Osteoblast (primary cell): ENCODE data around the gene ZRANB3. TPM values are rescaled to one million over a fixed set of nuclear protein-coding genes. Genes with fewer than 3 reads are reported as not detected.

Experiments
- DNase-seq: peaks from one replicate; pipeline ENCODE4 v3.0.0; 2011; ENCODE audit warnings: low spot score, mixed read lengths; ENCODE audit not compliant: insufficient read length; ENCODE audit errors: missing footprints
- H2AFZ ChIP-seq: 2 replicates; pipeline ENCODE4 v1.6.0; 2011; ENCODE audit warnings: mild to moderate bottlenecking, low read length
- H3K27ac ChIP-seq: 2 replicates; pipeline ENCODE4 v1.5.1; 2011; ENCODE audit warnings: mild to moderate bottlenecking, low read depth, low read length, moderate library complexity
- H3K27me3 ChIP-seq: 2 replicates; pipeline ENCODE4 v1.6.0; 2012; ENCODE audit warnings: mild to moderate bottlenecking, control low read depth, inconsistent platforms, low read length, moderate library complexity; ENCODE audit not compliant: insufficient read depth
- H3K36me3 ChIP-seq: 2 replicates; pipeline ENCODE4 v1.5.1; 2011; ENCODE audit warnings: mild to moderate bottlenecking, low read length, control low read depth, moderate library complexity; ENCODE audit not compliant: insufficient read depth
- H3K4me1 ChIP-seq: 2 replicates; pipeline ENCODE4 v1.5.1; 2011; ENCODE audit warnings: mild to moderate bottlenecking, low read length, control low read depth, moderate library complexity; ENCODE audit not compliant: insufficient read depth
- H3K4me2 ChIP-seq: 2 replicates; pipeline ENCODE4 v1.6.0; 2011; ENCODE audit warnings: mild to moderate bottlenecking, low read length; ENCODE audit not compliant: insufficient read depth
- H3K4me3 ChIP-seq: fragments of 200-600 bp; sonication (generic); 3 replicates; pipeline ENCODE4 v1.5.1; 2012; ENCODE audit warnings: mild to moderate bottlenecking, low read length, inconsistent platforms; ENCODE audit not compliant: insufficient read depth
- H3K79me2 ChIP-seq: 2 replicates; pipeline ENCODE4 v1.6.0; 2012; ENCODE audit warnings: mild to moderate bottlenecking, low read length, control low read depth, inconsistent platforms; ENCODE audit not compliant: insufficient read depth
- H3K9me3 ChIP-seq: 2 replicates; pipeline ENCODE4 v1.5.1; 2011; ENCODE audit warnings: low read depth, low read length, control low read depth
- H4K20me1 ChIP-seq: 2 replicates; pipeline ENCODE4 v1.6.0; 2012; ENCODE audit warnings: mild to moderate bottlenecking, low read length, control low read depth; ENCODE audit not compliant: insufficient read depth
- total RNA-seq: library from RNA; depleted of rRNA; stranded (reverse); fragments of >200 nt; gene quantifications from 2 replicates; pipeline ENCODE4 v1.2.3, GENCODE V29; 2012
- TF ChIP-seq, protein P1 (sequence below): IDR thresholded peaks from 2 replicates; pipeline ENCODE4 v1.5.1; 2011; ENCODE audit warnings: mild to moderate bottlenecking, low read depth, low read length, moderate library complexity; ENCODE audit errors: extremely low read depth

Gene ZRANB3
- total RNA-seq, 1 donor, result 9.0 TPM

DNA sequence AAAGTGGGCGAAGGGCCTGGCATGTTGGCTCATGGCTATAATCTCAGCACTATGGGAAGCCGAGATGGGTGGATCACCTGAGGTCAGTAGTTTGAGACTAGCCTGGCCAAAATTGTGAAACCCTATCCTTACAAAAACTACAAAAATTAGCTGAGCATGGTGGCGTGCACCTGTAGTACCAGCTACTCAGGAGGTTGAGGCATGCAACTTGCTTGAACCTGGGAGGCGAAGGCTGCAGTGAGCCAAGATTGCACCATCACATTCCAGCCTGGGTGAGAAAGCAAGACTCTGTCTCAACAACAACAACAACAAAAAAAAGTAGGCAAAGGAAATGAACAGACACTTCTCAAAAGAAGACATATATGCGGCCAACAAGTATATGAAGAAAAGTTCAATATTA is 282.4 kb downstream of the ZRANB3 start:
- Histone ChIP-seq H3K4me3 (no peak overlapping the region), H3K4me1 (no peaks in the 10 kb centered on the region), H3K9me3 (peaks cover 2% of the 10 kb centered on the region), H4K20me1 (no peaks in the 10 kb centered on the region), H3K79me2 (no peaks in the 10 kb centered on the region), H3K36me3 (no peaks in the 10 kb centered on the region), H3K4me2 (no peak overlapping the region), H3K27ac (no peak overlapping the region), H3K27me3 (no peaks in the 10 kb centered on the region), H2AFZ (no peak overlapping the region)
- TF ChIP-seq, protein P1, sequence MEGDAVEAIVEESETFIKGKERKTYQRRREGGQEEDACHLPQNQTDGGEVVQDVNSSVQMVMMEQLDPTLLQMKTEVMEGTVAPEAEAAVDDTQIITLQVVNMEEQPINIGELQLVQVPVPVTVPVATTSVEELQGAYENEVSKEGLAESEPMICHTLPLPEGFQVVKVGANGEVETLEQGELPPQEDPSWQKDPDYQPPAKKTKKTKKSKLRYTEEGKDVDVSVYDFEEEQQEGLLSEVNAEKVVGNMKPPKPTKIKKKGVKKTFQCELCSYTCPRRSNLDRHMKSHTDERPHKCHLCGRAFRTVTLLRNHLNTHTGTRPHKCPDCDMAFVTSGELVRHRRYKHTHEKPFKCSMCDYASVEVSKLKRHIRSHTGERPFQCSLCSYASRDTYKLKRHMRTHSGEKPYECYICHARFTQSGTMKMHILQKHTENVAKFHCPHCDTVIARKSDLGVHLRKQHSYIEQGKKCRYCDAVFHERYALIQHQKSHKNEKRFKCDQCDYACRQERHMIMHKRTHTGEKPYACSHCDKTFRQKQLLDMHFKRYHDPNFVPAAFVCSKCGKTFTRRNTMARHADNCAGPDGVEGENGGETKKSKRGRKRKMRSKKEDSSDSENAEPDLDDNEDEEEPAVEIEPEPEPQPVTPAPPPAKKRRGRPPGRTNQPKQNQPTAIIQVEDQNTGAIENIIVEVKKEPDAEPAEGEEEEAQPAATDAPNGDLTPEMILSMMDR, result no peak
- no peak for DNase-seq

DNA sequence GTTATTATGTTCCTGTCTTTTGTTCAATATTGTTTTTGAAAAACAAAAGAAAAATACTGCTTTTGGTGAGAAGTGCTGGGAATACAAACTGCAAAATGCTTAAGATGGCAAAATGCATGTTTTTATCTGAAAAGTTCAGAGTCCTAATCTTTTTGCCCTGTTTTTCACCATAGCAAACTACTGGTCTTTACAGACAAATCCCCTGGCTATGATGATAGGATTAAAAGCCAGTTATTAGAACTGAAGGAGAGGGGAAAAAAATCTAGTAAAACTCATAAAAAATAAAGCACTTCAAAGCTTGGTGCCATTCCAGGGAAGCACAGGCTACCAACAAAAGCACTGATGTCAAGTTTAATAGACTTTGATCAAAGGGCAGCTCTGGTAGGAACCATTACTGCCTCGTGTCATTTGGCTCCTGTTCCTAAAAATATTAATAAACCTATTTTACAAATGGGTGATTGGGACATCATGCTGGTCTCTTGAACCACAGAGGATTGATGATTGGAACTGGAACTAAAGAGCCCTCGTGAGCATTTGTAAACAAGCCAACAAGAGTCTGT is 284.2 kb downstream of the ZRANB3 start:
- TF ChIP-seq, protein P1, result no peak
- Histone ChIP-seq H3K4me3 (no peak overlapping the region), H2AFZ (no peak overlapping the region), H4K20me1 (no peaks in the 10 kb centered on the region), H3K27ac (no peak overlapping the region), H3K4me1 (no peaks in the 10 kb centered on the region), H3K4me2 (no peak overlapping the region), H3K27me3 (no peaks in the 10 kb centered on the region), H3K79me2 (no peaks in the 10 kb centered on the region), H3K9me3 (peaks cover 2% of the 10 kb centered on the region), H3K36me3 (no peaks in the 10 kb centered on the region)
- no peak for DNase-seq

DNA sequence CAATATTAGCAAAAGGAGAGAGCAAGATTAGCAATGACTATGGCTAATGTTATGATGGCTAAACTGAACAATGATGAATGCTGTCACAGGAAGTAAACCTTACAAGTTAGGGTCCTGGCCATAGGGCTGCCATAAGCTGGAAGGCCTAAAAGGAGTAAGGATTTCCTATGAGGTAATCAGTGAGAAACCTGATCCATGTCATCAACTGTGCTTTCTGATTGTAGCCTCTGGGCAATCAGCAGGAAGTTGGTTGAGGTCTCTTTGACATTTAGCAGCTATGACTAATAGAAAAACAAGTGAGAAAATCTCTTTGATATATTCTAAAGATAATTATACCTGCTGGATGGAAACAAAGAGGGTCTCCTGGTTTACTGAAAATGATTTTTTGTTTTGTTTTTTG is 285.9 kb downstream of the ZRANB3 start:
- no peaks in the 10 kb centered on the region for H3K27me3 ChIP-seq
- H3K79me2 ChIP-seq, result no peaks in the 10 kb centered on the region
- peak; percentile 68 for DNase-seq
- H4K20me1 ChIP-seq, result no peaks in the 10 kb centered on the region
- H3K27ac ChIP-seq, result no peak overlapping the region
- no peak overlapping the region for H2AFZ ChIP-seq
- no peaks in the 10 kb centered on the region for H3K4me1 ChIP-seq
- H3K36me3 ChIP-seq, result no peaks in the 10 kb centered on the region
- TF ChIP-seq, protein P1, result no peak
- no peak overlapping the region for H3K4me2 ChIP-seq
- H3K4me3 ChIP-seq, result no peak overlapping the region
- no peaks in the 10 kb centered on the region for H3K9me3 ChIP-seq

DNA sequence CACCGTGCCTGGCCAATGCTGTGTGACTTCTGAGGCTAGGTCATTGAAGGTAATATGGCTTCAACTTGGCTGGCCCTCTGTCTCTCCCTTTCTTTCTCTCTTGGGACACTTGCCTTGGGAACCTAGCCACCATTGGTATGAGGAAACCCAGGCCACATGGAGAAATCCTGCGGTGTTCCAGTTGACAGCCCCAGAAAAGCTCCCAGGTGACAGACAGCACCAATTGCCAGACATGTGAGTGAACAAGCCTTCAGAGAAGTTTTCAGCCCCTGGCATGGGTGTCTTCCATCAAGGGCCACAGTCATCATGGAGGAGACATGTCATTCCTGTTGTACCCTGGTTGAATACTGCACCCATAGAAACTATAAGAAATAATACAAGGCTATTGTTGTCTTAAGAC is 292.4 kb downstream of the ZRANB3 start:
- Histone ChIP-seq H4K20me1 (no peaks in the 10 kb centered on the region), H3K4me1 (no peaks in the 10 kb centered on the region), H3K9me3 (no peaks in the 10 kb centered on the region), H3K4me2 (no peak overlapping the region), H3K27me3 (no peaks in the 10 kb centered on the region), H3K27ac (no peak overlapping the region), H3K36me3 (no peaks in the 10 kb centered on the region), H3K4me3 (no peak overlapping the region), H3K79me2 (no peaks in the 10 kb centered on the region), H2AFZ (no peak overlapping the region)
- DNase-seq, result no peak
- TF ChIP-seq, protein P1, result no peak
